Glutamatergic neuron (in vitro differentiated cells): ENCODE measurements around the gene AMN1. TPM values are rescaled to one million over a fixed set of nuclear protein-coding genes. Genes with fewer than 3 reads are reported as not detected.
"Not testable (repeated sequence)": the region's sequence is repeated elsewhere in the genome, so short reads cannot be mapped to it uniquely, and the experiment has no call there.

Experiments used
- DNase-seq: peaks from one replicate; pipeline ENCODE4 v3.0.0; 2022
- H3K27ac Mint-ChIP-seq: one replicate; pipeline ENCODE4 v1.8.0; 2020; ENCODE audit warnings: mild to moderate bottlenecking, mixed read lengths, inconsistent platforms; ENCODE audit not compliant: unreplicated experiment
- H3K27me3 Mint-ChIP-seq: one replicate; pipeline ENCODE4 v1.8.0; 2020; ENCODE audit warnings: mild to moderate bottlenecking, moderate library complexity, mixed read lengths, inconsistent platforms; ENCODE audit not compliant: unreplicated experiment
- H3K36me3 Mint-ChIP-seq: one replicate; pipeline ENCODE4 v1.8.0; 2020; ENCODE audit warnings: mild to moderate bottlenecking, mixed read lengths, inconsistent platforms; ENCODE audit not compliant: unreplicated experiment
- H3K4me1 Mint-ChIP-seq: one replicate; pipeline ENCODE4 v1.8.0; 2020; ENCODE audit warnings: mild to moderate bottlenecking, low read depth, mixed read lengths, inconsistent platforms; ENCODE audit not compliant: unreplicated experiment
- H3K4me3 Mint-ChIP-seq: one replicate; pipeline ENCODE4 v1.8.0; 2020; ENCODE audit warnings: mild to moderate bottlenecking, mixed read lengths, inconsistent platforms; ENCODE audit not compliant: unreplicated experiment
- H3K9me3 Mint-ChIP-seq: one replicate; pipeline ENCODE4 v1.8.0; 2020; ENCODE audit warnings: mild to moderate bottlenecking, moderate library complexity, mixed read lengths, inconsistent platforms; ENCODE audit not compliant: unreplicated experiment
- total RNA-seq: library from RNA; stranded (reverse); fragmentation: NEBNext Ultra II Directional; extraction: Animal tissue kit (Norgen Biotek cat#: 25700); gene quantifications from one replicate; pipeline ENCODE4 v1.2.1, GENCODE V29; 2021; ENCODE audit not compliant: unreplicated experiment
- TF ChIP-seq, protein P1 (sequence below): fragments of 200-600 bp; sonication (generic); IDR thresholded peaks from one replicate; pipeline ENCODE4 v1.5.0; 2021; ENCODE audit not compliant: partially characterized antibody, unreplicated experiment

The AMN1 gene
- total RNA-seq, 1 donor from 2014 or later, result 12.6 TPM

DNA sequence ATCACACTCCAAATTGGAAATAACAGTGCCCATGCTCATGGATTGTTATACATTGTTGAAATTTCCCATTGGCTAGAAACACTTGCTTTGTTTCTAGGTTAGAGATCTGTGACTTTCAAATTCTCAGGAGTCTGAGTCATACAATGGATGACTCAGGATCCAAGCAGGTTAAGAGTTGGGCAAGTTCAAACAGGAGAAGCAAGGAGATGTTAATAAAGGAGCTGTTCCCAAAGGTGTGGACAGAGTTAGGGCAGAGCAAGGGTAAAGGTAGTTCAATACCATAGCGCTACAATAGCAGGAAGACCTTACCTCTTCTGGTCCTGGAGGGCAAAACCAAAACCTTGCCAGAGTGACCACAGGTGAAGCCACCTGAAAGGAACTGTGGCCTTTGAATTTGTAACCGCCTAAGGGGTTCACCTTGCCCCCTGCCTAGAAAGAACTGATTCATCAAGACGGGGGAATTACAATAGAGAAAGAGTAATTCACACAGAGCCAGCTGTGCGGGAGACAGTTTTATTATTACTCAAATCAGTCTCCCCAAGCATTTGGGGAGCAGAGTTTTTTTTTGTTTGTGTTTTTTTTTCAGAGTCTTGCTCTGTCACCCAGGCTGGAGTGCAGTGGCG, 4.2 kb upstream of the AMN1 start:
- H3K4me3 Mint-ChIP-seq, result no peak overlapping the region

DNA sequence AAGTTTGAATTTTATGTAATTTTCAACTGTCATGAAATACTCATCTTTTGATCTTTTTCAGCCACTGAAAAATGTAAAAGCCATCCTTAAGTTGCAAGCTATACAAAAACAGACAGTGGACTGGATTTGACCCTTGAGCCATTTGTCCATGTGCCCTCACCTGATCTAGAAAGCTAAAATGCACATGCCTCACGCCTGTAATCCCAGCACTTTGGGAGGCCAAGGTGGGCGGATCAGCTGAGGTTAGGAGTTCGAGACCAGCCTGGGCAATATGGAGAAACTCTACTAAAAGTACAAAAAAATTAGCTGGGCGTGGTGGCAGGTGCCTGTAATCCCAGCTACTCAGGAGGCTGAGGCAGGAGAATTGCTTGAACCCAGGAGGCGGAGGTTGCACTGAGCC, 2.4 kb upstream of the AMN1 start:
- H3K9me3 Mint-ChIP-seq, result peaks cover 10% of the 10 kb centered on the region
- not testable (repeated sequence) for H3K4me3 Mint-ChIP-seq, H3K27ac Mint-ChIP-seq

More for the DNA sequence above, 4.2 kb upstream of the AMN1 start:
- DNase-seq, result no peak
- H3K27me3 Mint-ChIP-seq, result peaks cover 8% of the 10 kb centered on the region
- H3K27ac Mint-ChIP-seq, result no peak overlapping the region
- H3K9me3 Mint-ChIP-seq, result peaks cover 6% of the 10 kb centered on the region
- TF ChIP-seq, protein P1, sequence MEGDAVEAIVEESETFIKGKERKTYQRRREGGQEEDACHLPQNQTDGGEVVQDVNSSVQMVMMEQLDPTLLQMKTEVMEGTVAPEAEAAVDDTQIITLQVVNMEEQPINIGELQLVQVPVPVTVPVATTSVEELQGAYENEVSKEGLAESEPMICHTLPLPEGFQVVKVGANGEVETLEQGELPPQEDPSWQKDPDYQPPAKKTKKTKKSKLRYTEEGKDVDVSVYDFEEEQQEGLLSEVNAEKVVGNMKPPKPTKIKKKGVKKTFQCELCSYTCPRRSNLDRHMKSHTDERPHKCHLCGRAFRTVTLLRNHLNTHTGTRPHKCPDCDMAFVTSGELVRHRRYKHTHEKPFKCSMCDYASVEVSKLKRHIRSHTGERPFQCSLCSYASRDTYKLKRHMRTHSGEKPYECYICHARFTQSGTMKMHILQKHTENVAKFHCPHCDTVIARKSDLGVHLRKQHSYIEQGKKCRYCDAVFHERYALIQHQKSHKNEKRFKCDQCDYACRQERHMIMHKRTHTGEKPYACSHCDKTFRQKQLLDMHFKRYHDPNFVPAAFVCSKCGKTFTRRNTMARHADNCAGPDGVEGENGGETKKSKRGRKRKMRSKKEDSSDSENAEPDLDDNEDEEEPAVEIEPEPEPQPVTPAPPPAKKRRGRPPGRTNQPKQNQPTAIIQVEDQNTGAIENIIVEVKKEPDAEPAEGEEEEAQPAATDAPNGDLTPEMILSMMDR, result no peak
- H3K4me1 Mint-ChIP-seq, result peaks cover 3% of the 10 kb centered on the region
- no peaks in the 10 kb centered on the region for H3K36me3 Mint-ChIP-seq

DNA sequence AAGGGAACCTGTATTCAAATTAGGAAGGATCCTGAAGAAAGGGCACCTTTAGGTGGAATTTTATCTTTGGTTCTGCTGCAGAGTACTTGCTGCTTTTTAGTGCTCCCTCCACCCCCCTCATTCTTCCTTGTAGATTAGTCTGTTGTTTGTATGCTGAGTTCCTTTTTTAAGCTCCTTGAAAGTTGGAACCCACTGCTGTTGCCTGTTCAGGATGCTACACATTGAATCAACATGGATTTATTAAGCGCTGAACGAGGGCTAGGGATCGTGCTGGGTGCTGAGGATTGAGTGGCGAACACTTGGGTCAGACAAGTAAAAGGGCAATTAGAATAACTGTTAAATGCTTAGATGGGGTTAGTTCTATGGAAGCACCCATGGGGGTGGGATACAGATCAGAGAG, 884 bp upstream of the AMN1 start:
- Mint-ChIP-seq H3K9me3 (peaks cover 10% of the 10 kb centered on the region), H3K27ac (peak overlapping the region; percentile 96), H3K4me3 (peak overlapping the region; percentile 97), H3K27me3 (peaks cover 8% of the 10 kb centered on the region), H3K4me1 (peaks cover 3% of the 10 kb centered on the region), H3K36me3 (no peaks in the 10 kb centered on the region)
- DNase-seq, result no peak
- TF ChIP-seq, protein P1, result no peak

More for the DNA sequence above, 2.4 kb upstream of the AMN1 start:
- not testable (repeated sequence) for DNase-seq, H3K36me3 Mint-ChIP-seq, H3K4me1 Mint-ChIP-seq
- H3K27me3 Mint-ChIP-seq, result peaks cover 10% of the 10 kb centered on the region

DNA sequence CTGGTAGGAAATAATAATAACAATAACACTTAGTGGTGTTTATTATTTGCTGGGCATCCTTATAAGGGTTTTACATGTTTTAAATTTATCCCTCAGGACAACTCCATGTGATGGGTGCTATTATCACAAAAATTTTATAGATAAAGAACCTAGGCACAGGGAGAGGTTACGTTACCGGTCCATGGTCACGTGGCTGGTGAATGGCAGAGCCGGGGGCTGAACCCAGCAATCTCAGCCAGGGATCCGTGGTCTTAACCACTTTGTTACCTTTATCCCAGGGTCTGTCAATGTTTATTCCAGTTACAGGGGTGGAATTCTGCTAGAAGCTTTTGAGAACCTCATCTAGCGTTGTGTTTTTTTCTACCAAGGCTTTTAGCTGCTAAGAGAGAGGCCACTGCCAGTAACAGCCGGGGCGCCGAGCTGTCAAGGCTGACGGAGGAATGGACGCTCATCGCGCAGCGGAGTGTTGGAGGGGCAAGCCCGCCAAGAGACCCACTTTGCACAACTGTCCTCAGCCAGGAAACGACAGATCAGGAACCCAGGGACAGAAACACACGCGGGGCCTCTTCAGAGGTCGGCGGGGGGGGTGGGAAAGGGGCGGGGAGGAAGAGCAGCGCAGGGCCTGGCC, 418 bp downstream of the AMN1 start:
- TF ChIP-seq, protein P1, result no peak
- Mint-ChIP-seq H3K27ac (peak overlapping the region; percentile 96), H3K9me3 (peaks cover 10% of the 10 kb centered on the region), H3K4me3 (peak overlapping the region; percentile 97), H3K27me3 (peaks cover 8% of the 10 kb centered on the region), H3K4me1 (peaks cover 3% of the 10 kb centered on the region), H3K36me3 (no peaks in the 10 kb centered on the region)
- DNase-seq, result peak; percentile 43

DNA sequence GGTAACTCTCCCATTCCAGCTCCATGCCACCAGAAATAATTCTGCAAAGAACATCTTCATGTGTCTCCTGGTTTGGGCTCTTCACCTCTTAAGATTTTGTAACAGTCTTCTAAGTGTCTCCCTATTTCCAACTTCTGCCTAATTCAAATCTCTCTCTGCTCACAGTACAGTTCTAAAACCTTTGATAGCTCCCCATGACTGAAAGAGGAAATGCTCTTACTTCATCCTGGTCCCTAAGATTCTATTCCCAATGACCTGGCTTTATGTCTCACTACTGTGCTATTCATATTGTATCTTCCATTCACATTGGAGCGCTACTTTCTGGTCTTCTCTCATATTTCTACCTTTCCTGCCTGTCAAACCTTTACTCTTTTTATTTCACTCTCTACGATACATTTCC, 1.6 kb downstream of the AMN1 start:
- peaks cover 3% of the 10 kb centered on the region for H3K4me1 Mint-ChIP-seq
- peaks cover 10% of the 10 kb centered on the region for H3K9me3 Mint-ChIP-seq
- H3K36me3 Mint-ChIP-seq, result no peaks in the 10 kb centered on the region
- no peak for DNase-seq
- no peak overlapping the region for H3K27ac Mint-ChIP-seq
- H3K4me3 Mint-ChIP-seq, result peak overlapping the region; percentile 40
- TF ChIP-seq, protein P1, result no peak
- H3K27me3 Mint-ChIP-seq, result peaks cover 8% of the 10 kb centered on the region
